ENCODE data around the gene OR6M1. TPM values are rescaled to one million over a fixed set of nuclear protein-coding genes. Genes with fewer than 3 reads are reported as not detected.

The OR6M1 gene
- total and polyA plus RNA-seq, 7 donors, result not detected

DNA sequence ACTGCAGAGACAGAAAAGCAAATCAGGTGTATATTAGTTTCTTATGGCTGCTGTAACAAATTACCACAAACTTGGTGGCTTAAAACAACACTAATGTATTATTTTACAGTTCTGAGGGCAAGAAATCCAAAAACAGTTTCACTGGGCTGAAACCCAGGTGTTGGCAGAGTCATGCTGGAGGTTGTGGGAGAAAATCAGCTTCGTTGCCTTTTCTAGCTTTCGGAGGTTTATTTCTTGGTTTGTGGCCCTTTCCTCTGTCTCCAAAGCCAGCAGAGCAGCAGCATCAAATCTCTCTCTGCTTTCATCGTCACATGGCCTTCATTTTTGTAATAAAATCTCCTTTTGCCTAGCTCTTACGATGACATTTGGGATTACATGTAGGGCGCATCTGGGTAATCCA, 33.0 kb upstream of the OR6M1 start:
- TF ChIP-seq, protein P1, sequence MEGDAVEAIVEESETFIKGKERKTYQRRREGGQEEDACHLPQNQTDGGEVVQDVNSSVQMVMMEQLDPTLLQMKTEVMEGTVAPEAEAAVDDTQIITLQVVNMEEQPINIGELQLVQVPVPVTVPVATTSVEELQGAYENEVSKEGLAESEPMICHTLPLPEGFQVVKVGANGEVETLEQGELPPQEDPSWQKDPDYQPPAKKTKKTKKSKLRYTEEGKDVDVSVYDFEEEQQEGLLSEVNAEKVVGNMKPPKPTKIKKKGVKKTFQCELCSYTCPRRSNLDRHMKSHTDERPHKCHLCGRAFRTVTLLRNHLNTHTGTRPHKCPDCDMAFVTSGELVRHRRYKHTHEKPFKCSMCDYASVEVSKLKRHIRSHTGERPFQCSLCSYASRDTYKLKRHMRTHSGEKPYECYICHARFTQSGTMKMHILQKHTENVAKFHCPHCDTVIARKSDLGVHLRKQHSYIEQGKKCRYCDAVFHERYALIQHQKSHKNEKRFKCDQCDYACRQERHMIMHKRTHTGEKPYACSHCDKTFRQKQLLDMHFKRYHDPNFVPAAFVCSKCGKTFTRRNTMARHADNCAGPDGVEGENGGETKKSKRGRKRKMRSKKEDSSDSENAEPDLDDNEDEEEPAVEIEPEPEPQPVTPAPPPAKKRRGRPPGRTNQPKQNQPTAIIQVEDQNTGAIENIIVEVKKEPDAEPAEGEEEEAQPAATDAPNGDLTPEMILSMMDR (IDR thresholded peaks at IDR 0.05), result no peak
- no peaks in the 10 kb centered on the region for H3K27me3 ChIP-seq (ENCODE audit: insufficient read depth in 3 of 3, low read length in 2 of 3)
- no peaks in the 10 kb centered on the region for H3K9me3 ChIP-seq
- no peaks in the 10 kb centered on the region for H3K36me3 ChIP-seq (ENCODE audit: insufficient read depth in 1 of 2, low read depth in 1 of 2)
- intact Hi-C loops (cut with DNase I), result no loop called here
- DNase-seq (no peak), ATAC-seq (no peak)
- no peak overlapping the region for H3K27ac ChIP-seq
- 63 to 75% (median 65%) methylated on average over 5 of the region's 5 CpGs for WGBS, 3 donors
- no peaks in the 10 kb centered on the region for H3K4me1 ChIP-seq
- H3K4me3 ChIP-seq, result no peak overlapping the region

DNA sequence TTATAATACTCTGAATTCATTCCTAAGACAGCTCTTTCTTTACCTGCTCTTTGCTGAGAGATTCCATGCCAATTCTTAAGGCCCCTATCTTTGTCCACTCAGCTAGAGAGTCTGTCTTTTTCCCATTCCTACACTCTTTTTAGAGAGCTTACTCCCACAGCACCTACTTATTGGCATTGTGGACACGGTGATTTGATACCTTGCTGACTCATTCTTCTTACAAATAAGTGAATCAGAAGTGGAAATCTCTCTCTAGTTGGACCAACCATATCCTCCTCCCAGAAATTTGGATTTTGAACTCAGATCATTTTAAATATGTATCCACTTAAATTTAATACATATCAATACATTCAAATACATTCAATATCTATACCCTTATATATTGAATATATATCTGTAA, 32.5 kb upstream of the OR6M1 start:
- DNase-seq (no peak), ATAC-seq (no peak)
- intact Hi-C loops (cut with DNase I), result no loop called here
- Histone ChIP-seq H3K9me3 (no peaks in the 10 kb centered on the region), H3K4me1 (no peaks in the 10 kb centered on the region), H3K36me3 (ENCODE audit: insufficient read depth in 1 of 2, low read depth in 1 of 2) (no peaks in the 10 kb centered on the region), H3K27ac (no peak overlapping the region), H3K27me3 (ENCODE audit: insufficient read depth in 3 of 3, low read length in 2 of 3) (no peaks in the 10 kb centered on the region), H3K4me3 (no peak overlapping the region)
- TF ChIP-seq, protein P1 (IDR thresholded peaks at IDR 0.05), result no peak
- 47 to 58% (median 57%) methylated on average over 1 of the region's 1 CpG for WGBS, 3 donors

DNA sequence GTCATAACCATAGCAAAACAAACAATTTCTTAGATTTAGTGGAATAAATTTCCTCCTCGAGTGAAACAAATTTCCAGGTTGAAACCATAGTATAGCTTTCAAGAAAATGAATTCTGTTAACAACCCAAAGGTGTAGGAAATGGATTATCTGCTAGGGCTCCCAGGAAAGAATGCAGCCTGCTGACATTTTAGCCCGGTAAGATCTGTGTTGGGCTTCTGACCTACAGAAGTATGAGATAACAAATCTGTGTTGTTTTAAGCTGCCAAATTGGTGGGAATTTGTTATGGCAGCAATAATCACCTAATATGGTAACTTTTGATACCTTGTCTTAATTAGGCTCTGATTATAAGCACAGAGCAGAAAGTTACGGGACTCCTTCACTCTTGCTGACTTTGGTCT, 32.0 kb upstream of the OR6M1 start:
- WGBS, 3 donors, result 45 to 47% (median 46%) methylated on average over 3 of the region's 3 CpGs
- H3K27me3 ChIP-seq (ENCODE audit: insufficient read depth in 3 of 3, low read length in 2 of 3), result no peaks in the 10 kb centered on the region
- H3K9me3 ChIP-seq, result no peaks in the 10 kb centered on the region
- ATAC-seq, result no peak
- no peak overlapping the region for H3K4me3 ChIP-seq
- no peak for DNase-seq
- no peak overlapping the region for H3K27ac ChIP-seq
- TF ChIP-seq, protein P1 (IDR thresholded peaks at IDR 0.05), result no peak
- intact Hi-C loops (cut with DNase I), result no loop called here
- H3K36me3 ChIP-seq (ENCODE audit: insufficient read depth in 1 of 2, low read depth in 1 of 2), result no peaks in the 10 kb centered on the region
- no peaks in the 10 kb centered on the region for H3K4me1 ChIP-seq

DNA sequence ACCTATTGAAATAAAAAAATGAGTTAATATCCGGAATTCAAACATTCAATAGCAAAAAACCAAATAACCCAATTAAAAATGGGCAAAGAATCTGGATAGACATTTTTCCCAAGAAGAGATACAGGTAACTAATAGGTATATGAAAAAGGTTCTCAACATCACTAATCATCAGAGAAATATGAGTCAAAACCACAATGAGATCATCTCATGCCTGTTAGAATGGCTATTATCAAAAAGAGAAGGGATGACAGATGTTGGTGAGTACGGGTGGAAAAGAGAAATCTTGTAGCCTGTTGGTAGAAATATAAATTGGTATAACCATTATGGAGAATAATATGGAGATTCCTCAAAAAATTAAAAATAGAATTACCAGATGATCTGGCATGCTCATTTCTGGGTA, 26.9 kb upstream of the OR6M1 start:
- WGBS, 3 donors, result 60 to 71% (median 60%) methylated on average over 2 of the region's 2 CpGs
- no peak overlapping the region for H3K4me3 ChIP-seq
- no peaks in the 10 kb centered on the region for H3K27me3 ChIP-seq (ENCODE audit: insufficient read depth in 3 of 3, low read length in 2 of 3)
- H3K27ac ChIP-seq, result no peak overlapping the region
- H3K4me1 ChIP-seq, result no peaks in the 10 kb centered on the region
- H3K9me3 ChIP-seq, result no peaks in the 10 kb centered on the region
- no peak for DNase-seq
- intact Hi-C loops (cut with DNase I), result no loop called here
- no peak for ATAC-seq
- H3K36me3 ChIP-seq (ENCODE audit: insufficient read depth in 1 of 2, low read depth in 1 of 2), result no peaks in the 10 kb centered on the region
- TF ChIP-seq, protein P1 (IDR thresholded peaks at IDR 0.05), result no peak

DNA sequence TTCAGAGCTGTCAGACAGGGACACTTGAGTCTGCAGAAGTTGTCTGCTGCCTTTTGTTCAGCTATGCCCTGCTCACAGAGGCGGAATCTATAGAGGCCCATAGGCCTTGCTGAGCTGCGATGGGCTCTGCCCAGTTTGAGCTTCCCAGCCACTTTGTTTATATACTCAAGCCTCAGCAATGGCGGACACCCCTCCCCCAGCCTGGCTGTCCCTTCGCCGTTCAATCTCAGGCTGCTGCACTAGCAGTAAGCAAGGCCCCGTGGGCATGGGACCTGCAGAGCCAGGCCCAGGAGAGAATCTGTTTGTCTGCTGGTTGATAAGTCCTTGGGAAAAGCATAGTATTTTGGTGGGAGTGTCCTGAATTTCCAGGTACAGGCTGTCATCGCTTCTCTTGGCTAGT, 23.6 kb upstream of the OR6M1 start:
- H3K9me3 ChIP-seq, result no peaks in the 10 kb centered on the region
- no peaks in the 10 kb centered on the region for H3K27me3 ChIP-seq (ENCODE audit: insufficient read depth in 3 of 3, low read length in 2 of 3)
- H3K4me3 ChIP-seq, result no peak overlapping the region
- TF ChIP-seq, protein P1 (IDR thresholded peaks at IDR 0.05), result no peak
- no peaks in the 10 kb centered on the region for H3K36me3 ChIP-seq (ENCODE audit: insufficient read depth in 1 of 2, low read depth in 1 of 2)
- H3K4me1 ChIP-seq, result no peaks in the 10 kb centered on the region
- DNase-seq (no peak), ATAC-seq (no peak)
- intact Hi-C loops (cut with DNase I), result no loop called here
- no peak overlapping the region for H3K27ac ChIP-seq
- 90 to 97% (median 95%) methylated on average over 7 of the region's 7 CpGs for WGBS, 3 donors
